Measurements from ENCODE around the gene MUC7.

GRCh38 chr4:70531981-70532380 lies 60.0 kb downstream of the MUC7 start:
- TF ChIP-seq, protein P1, sequence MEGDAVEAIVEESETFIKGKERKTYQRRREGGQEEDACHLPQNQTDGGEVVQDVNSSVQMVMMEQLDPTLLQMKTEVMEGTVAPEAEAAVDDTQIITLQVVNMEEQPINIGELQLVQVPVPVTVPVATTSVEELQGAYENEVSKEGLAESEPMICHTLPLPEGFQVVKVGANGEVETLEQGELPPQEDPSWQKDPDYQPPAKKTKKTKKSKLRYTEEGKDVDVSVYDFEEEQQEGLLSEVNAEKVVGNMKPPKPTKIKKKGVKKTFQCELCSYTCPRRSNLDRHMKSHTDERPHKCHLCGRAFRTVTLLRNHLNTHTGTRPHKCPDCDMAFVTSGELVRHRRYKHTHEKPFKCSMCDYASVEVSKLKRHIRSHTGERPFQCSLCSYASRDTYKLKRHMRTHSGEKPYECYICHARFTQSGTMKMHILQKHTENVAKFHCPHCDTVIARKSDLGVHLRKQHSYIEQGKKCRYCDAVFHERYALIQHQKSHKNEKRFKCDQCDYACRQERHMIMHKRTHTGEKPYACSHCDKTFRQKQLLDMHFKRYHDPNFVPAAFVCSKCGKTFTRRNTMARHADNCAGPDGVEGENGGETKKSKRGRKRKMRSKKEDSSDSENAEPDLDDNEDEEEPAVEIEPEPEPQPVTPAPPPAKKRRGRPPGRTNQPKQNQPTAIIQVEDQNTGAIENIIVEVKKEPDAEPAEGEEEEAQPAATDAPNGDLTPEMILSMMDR (optimal IDR thresholded peaks at IDR 0.05 in 1 of 3, IDR thresholded peaks at IDR 0.05 in 1 of 3, conservative IDR thresholded peaks at IDR 0.05 in 1 of 3; ENCODE audit: extremely low read depth in 1 of 3, insufficient read depth in 2 of 3, low read length in 3 of 3), result peak in 2 of 3 experiments; percentile 19 to 42
- no peak for TF ChIP-seq EZH2 (IDR thresholded peaks at IDR 0.05; ENCODE audit: low read length)

All from keratinocyte (primary cell).